Activated CD8-positive, alpha-beta memory T cell treated with anti-CD3 and anti-CD28 coated beads, Interleukin-2, amount 50 U/mL, for 24 hours (primary cell): ENCODE results near the gene HEATR1.
"Not testable (repeated sequence)": the region's sequence is repeated elsewhere in the genome, so short reads cannot be mapped to it uniquely, and the experiment has no call there.

ENCODE experiments used
- DNase-seq: peaks from one replicate; pipeline ENCODE4 v3.0.0-alpha.2; 2020; ENCODE audit errors: extremely low read depth

HEATR1 gene, protein sequence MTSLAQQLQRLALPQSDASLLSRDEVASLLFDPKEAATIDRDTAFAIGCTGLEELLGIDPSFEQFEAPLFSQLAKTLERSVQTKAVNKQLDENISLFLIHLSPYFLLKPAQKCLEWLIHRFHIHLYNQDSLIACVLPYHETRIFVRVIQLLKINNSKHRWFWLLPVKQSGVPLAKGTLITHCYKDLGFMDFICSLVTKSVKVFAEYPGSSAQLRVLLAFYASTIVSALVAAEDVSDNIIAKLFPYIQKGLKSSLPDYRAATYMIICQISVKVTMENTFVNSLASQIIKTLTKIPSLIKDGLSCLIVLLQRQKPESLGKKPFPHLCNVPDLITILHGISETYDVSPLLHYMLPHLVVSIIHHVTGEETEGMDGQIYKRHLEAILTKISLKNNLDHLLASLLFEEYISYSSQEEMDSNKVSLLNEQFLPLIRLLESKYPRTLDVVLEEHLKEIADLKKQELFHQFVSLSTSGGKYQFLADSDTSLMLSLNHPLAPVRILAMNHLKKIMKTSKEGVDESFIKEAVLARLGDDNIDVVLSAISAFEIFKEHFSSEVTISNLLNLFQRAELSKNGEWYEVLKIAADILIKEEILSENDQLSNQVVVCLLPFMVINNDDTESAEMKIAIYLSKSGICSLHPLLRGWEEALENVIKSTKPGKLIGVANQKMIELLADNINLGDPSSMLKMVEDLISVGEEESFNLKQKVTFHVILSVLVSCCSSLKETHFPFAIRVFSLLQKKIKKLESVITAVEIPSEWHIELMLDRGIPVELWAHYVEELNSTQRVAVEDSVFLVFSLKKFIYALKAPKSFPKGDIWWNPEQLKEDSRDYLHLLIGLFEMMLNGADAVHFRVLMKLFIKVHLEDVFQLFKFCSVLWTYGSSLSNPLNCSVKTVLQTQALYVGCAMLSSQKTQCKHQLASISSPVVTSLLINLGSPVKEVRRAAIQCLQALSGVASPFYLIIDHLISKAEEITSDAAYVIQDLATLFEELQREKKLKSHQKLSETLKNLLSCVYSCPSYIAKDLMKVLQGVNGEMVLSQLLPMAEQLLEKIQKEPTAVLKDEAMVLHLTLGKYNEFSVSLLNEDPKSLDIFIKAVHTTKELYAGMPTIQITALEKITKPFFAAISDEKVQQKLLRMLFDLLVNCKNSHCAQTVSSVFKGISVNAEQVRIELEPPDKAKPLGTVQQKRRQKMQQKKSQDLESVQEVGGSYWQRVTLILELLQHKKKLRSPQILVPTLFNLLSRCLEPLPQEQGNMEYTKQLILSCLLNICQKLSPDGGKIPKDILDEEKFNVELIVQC (N-terminal part only)

DNA sequence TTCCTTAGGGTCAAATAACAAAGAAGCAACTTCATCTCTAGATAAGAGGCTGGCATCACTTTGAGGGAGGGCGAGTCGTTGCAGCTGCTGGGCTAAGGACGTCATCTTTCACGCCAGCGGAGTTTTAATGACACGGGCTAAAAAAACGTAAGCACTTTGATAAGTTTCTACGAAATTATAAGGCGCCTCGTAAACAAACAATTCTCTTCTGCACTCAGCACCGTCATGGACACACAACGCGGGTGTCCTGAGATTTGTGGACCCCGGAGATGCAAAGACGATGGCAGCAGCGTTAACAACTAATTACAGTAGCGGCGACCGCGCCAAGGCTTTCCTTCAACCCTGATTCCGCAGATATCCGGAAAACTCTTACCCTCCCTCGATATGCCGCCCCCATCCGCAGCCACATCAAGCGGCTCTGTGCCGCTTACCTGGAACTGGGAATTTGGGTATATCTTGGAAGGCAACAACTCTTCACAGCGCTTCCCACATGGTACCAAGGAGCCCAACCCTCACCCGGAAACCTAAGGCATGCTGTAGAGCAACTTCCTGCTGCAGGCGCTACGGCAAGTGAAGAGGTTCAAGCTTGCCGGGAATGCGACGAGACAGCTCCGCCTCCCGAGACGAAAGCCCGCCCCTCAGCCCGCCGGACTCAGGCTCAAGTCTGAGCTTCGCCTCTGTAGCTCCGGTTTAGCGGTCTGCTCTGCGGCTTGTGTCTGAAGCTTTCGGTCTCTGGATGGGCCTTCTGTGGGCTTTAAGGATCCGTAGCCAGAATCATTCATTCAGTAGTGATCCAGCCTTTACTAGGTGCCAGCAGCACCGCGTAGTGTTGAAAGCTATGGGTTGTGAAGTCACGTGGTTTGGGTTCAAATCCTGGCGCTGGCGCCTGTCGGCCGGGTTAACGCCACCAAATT lies at the start of gene HEATR1:
Gene HEATR1 (minus strand): TSS at position 526 of the 914 bp plus-strand sequence. CDS start 421 bp downstream, at position 105.
- DNase-seq: peak; percentile 74

DNA sequence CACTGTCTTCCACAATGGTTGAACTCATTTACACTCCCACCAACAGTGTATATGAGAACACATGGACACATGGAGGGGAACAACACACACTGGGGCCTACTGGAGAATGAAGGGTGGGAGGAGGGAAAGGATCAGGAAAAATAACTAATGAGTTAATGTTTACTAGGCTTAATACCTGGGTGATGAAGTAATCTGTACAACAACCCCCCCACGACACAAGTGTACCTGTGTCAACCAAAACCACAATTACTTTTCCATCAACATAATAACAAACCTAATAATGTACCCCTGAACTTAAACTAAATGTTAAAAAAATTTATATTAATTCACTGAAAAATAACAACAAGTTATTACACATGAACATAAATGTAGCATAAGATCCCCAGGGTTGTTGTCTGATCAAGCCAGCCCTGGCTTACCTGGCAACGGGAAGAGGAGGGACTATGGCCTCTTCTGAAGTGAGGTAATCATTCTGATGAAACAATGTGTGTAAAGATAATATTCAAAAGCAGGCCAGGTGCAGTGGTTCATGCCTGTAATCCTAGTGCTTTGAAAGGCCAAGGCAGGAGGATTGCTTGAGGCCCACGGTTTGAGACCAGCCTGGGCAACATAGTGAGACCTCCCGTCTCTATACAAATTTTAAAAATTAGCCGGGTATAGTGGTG lies 40.8 kb upstream of the HEATR1 start:
- no peak for DNase-seq

DNA sequence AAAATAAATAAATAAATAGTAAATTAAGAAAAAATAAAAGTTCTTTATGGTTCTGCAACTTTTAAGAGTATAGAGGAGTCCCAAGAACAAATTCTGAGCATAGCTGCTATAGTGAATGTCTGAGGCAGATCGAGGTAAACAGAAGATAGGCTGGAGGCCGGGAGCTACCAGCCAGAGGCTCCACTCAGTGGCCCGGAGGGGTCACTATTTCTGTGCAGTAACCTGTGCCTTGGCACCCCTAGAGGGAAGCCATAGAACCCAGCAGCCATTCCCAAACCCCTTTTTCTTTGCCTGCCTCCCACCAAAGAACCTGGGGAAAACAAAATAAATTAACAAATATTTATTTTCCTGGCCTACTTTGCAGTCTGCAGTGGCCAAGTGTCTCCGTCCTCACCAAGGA lies 38.4 kb upstream of the HEATR1 start:
- no peak for DNase-seq

DNA sequence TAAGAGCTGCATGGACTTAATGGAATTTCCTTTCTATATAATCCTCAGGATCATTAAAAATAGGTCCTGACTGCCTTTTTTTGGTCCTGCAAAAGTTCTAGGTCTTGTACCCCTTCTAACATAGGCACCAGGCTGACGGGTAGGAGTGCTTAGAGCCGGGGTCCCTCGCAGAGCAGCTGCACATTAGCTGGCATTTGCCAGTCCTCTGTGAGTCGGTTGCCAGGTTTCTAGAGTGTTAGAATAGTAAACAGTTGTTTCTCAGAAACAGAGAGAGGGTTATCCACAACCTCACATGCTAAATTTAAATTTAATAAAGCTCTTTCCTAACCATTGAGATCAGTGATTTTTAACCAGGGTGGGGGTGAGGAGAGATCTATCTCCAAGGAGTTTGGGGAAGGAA lies 35.4 kb upstream of the HEATR1 start:
- no peak for DNase-seq

DNA sequence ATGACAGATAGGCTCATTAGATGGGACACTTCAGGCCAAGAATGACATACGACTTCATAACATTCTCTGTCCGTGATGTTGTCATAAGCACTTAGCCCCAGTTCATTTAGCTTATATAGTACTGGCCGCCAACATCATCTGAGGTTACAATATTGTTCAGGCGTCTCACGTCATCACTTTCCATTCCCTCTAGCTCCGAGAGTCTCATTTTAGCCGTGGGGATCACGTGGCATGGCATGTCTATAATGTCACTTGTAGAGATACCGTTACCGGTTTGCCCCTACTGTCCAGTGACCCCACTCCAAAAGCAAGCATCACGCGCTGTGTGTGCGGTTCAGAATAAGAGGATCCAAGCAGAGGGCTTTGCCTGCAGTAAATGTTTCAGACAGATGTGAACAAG lies 34.6 kb upstream of the HEATR1 start:
- DNase-seq: no peak

DNA sequence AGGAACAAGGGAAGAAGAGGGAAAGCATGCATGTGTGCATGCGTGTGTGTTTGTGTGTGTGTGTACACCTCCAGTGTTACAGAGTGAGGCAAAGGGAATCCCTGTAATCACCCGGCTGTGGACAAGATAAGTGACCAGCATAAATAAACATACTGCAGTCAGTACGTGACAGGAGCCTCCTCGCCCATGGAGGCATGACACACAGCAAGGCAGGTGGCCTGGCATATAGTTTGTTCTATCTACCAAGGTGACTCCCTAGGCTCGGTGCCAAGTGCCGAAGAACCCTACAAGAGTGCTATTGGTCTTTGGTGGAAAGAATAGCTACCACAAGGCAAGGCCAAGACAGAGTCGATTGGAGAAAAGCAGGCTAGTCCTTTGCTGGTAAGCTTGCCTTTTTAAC lies 31.7 kb upstream of the HEATR1 start:
- no peak for DNase-seq

DNA sequence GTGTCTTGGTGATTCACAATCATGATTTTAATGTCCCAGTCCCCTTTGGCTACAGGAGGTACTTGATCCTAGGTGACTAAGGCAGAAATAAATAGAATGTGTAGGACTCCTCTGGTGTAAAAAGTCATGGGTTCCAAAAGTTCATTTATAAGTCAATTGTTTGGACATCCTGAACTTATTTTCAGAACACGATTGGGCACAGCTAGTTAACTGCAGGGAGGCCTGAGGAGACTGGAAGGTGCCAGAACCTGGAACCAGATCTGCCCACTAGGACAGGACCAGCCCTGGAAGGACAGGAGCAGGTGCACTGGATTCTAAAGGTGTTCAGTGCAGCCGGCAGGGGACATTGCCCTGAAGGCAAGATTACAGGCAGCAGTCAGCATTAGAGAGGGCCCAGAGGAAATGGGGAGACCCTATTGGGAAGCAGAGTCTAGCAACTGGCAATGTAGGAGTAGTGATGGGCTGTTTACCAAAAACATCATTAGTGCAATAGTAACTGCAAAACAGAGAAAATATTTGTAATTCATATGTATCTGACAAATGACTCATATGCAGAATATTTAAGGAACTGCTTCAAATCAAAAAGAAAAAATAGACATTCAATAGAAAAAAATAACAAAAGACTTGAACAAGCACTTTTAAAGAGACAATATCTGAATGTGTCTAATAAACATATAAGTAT lies 23.6 kb upstream of the HEATR1 start:
- no peak for DNase-seq

DNA sequence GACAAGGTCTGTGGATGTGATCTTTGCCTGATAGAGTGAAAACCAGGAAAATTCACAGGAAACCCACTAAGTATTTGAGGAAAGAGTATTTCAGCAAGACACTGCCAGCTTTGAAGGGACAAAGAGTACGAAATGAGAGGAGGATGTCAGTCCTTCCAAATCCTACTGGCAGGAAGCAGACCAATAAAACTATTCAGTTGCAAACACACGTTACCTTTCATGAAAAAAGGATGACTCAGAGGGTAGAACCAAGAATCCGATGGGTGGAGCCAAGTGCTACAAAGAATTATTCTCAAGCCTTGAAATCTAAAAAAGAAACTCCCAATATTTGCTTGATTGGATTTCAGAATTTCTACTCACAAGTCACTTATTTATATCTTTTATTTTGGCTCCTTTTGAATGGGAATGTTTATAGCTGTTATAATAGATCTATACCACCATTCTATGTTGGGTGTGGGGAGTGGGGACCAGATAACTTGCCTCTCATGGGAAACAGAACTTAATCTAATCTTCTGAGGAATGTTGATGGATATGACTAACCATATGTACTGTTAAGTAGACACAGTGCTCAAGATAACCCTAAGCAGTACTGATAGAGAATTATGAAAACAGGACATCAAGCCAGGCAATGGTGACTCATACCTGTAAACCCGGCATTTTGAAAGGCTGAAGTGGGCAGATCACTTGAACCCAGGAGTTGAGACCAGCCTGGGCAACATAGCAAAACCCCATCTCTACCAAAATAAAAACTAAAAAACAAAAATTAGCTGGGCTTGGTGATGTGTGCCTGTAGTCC lies 19.3 kb upstream of the HEATR1 start:
- no peak for DNase-seq

DNA sequence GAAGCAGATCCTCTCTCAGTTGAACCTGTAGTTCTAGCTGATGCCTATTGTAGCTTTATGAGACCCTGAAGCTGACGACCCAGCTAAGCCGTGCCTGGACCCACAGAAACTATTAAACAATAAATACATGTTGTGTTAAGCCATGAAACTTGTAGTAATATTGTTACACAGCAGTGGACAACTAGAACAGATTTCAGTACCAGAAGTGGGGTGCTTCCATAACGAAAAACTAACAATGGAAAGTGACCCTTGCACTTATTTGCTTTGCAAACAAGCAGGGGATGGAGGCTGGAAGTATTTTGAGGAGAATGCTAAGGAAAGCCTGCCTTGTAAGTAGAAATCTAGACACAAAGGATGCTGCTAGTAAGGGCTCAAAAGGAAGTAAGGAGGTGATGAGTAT lies 18.1 kb upstream of the HEATR1 start:
- DNase-seq: no peak

DNA sequence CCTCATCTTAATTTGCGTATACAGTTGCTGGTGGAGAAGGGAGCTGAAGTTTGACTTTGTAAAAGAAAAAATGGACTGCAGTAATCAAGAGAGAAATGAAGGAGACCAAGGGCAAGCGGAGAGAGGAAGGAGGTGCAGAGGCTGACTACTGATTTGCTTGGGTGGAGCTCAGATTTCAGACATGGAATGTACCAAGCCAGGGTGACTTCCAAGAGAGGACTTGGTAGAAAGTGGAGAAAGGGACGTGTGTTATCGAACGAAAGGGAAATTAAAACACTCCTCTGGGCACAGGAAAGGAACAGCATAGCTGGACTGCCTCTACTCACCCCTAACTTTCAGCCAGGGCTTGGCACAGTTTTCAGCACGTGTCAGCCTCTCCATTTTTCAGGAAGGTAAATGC lies 15.1 kb upstream of the HEATR1 start:
- no peak for DNase-seq

DNA sequence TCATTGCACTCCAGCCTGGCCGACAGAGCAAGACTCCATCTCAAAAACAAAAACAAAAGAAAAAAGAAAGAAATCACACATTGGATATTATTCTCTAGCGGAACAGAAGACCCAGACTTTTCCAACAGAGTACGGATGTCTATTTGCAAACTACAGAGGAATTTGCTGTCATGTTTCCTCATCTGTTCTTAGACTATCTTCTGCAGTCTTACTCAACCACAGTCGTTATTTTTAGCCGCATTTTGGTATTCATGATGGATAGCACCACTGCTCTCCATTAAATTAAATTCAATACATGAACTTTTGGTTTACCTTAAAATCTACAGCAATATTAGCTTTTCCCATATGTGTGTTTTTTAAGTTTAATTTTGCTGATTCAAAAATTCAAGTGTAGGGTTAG lies 14.2 kb upstream of the HEATR1 start:
- no peak for DNase-seq

DNA sequence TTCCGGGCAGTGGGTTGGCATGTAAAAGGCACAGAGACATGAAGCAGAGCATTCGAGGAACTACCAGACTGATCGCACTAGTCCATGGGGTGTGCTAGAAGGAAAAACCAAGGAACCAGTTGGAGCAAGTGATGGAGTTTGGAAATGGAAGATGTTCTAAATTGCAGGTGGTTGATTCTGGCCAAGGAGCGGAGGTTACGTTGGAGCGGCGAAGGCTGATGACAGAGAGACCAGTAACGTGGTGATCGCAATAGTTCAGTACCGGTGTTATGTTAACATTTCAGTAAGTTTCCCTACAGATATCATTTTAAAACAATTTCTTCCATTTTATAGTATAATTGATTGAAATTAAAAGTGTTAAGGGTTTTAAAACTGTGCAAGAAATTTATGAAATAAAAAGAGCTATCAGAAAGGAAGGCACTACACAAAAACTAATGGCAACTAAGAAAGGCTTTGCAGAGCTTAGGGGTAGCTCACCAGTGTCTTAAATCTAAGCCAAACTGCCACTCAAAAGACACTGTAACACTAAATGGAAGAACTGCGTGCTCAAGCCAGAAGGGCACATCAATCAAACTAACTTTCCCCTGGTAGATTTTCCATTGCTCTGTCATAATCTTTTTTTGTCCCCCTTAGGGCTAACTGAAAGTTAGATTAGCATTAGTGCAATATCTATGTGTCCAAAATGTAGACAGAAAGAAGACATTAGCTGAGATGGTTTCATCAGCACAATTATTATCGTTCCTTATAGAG lies 11.3 kb upstream of the HEATR1 start:
- DNase-seq: no peak

DNA sequence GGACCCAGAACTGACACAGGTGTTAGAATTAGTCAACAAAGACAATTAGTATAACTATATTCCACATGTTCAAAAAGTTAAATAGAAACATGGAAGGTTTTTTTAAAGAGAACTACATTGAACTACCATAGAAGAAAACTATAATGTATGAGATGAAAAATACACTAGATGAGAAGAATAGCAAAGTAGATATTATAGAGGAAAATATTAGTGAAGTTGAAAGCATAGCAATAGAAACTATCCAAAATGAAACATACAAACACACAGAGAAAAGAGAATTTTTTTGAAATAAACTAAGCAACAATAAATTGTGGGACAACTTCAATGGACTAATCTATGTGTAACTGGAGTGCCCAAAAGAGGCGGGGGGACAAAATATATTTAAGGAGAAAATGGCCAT lies 8.0 kb upstream of the HEATR1 start:
- no peak for DNase-seq

DNA sequence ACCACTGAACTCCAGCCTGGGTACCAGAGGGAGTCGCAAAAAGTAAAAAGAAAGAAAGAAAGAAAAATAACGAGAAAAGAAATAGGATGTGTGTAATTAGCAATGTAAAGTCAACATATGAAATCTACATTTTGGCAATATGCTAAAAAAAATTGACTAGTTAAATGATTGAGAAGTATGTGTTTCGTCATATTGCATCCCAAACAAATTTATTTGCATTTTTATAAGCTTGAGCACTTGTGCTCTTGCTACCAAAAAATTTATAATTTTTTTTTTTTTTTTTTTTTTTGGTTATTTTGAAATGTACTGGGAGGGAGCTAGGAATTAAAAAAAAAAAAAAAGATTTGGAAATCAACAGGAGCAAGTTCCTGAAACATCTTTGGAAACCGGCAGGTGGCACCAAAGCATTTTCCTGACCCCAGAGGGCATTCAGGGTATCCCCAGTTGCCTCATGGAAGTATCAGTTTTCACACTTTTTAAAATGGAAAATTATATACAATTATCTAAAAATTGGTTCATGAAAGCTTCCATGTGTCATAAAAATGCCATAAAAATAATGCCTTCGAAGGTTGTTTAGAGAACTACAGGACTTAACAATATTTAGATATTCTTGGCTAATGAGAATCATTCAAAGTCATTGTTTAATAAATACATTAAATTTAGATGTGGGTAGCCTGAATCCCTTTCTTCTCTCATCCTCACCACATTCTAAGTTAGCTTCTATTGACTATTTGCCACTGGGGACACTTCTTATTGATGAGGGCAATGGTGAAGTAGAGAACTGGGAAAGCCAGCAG lies 4.8 kb upstream of the HEATR1 start:
- no peak for DNase-seq

DNA sequence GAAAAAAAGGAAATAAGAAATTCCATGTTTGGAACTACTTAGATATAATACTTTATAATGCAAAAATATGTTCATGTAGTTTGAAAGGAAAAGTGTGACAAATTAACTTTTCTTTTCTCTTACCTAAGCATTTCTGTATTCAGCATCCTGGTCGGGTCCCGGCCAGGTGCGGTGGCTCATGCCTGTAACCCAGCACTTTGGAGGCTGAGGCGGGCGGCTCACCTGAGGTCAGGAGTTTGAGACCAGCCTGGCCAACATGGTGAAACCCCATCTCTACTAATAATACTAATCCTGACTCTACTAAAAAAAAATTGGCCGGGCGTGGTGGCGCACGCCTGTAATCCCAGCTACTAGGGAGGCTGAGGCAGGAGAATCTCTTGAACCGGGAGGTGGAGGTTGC lies 3.3 kb upstream of the HEATR1 start:
- DNase-seq: not testable (repeated sequence)

DNA sequence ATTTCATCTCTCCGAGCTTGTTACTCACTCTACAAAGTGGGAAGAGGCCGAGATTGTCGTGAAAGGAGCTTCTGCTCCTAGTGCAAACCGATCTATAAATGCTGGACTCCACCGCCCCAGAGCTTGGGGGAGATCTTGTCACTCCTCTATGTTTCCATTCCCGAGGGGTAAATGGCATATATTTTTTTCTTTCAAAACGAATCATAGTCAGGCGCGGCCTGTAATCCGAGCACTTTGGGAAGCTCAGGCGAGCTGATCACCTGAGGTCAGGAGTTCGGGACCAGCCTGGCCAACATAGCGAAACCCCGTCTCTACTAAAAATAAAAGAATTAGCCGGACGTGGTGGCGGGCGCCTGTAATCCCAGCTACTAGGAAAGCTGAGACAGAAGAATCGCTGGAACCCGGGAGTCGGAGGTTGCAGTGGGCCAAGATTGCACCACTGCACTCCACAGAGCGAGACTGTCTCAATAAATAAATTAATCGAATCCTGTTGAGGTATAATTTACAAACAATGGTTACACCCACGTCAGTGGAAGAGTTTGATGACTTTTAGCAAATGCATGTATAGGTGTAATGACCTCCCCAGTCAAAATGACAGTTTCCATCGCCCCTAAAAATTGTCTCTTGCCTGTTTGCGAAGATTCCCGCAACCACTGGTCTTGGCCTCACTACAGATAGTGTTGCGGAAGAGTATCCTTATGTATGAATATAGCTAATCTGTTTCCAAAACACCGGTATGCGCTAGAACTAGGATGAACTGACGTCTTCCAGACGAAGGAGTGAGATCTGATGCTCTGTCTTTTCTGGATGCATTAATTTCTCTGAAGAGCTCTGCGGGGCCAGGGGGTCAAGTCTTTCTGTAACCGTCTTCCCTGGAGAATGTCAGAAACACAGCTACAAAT lies 840 bp upstream of the HEATR1 start:
- DNase-seq: no peak
